PC-3 (cell line): ENCODE measurements around the gene OPTC.

Experiments
- EZH2phosphoT487 ChIP-seq: fragments of 300-600 bp; sonication (generic); IDR thresholded peaks from 2 replicates; pipeline ENCODE4 v1.6.1; 2018; ENCODE audit warnings: mild to moderate bottlenecking, antibody characterized with exemption, low read length, borderline replicate concordance
- TF ChIP-seq, protein P1 (sequence below): fragments of 300-600 bp; sonication (generic); conservative IDR thresholded peaks from 2 replicates; pipeline ENCODE4 v1.5.1; 2017; ENCODE audit warnings: antibody characterized with exemption, low read depth, mild to moderate bottlenecking, low read length

GRCh38 chr1:203491664-203492063, 2.3 kb upstream of the OPTC start:
- TF ChIP-seq, protein P1, sequence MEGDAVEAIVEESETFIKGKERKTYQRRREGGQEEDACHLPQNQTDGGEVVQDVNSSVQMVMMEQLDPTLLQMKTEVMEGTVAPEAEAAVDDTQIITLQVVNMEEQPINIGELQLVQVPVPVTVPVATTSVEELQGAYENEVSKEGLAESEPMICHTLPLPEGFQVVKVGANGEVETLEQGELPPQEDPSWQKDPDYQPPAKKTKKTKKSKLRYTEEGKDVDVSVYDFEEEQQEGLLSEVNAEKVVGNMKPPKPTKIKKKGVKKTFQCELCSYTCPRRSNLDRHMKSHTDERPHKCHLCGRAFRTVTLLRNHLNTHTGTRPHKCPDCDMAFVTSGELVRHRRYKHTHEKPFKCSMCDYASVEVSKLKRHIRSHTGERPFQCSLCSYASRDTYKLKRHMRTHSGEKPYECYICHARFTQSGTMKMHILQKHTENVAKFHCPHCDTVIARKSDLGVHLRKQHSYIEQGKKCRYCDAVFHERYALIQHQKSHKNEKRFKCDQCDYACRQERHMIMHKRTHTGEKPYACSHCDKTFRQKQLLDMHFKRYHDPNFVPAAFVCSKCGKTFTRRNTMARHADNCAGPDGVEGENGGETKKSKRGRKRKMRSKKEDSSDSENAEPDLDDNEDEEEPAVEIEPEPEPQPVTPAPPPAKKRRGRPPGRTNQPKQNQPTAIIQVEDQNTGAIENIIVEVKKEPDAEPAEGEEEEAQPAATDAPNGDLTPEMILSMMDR = no peak
- TF ChIP-seq EZH2phosphoT487 = no peak
